Activated CD8-positive, alpha-beta T cell treated with anti-CD3 and anti-CD28 coated beads for 36 hours (primary cell): ENCODE results near the gene PSEN1. TPM values are rescaled to one million over a fixed set of nuclear protein-coding genes. Genes with fewer than 3 reads are reported as not detected.

Experiments used
- ATAC-seq: fragments of 200-7000 bp; cut with Tn5 transposase; one replicate; pipeline ENCODE4 v1.10.0; 2021; ENCODE audit warnings: mild to moderate bottlenecking, moderate library complexity
- CTCF ChIA-PET: fragments of 350-600 bp; sonication (Branson Sonifier 250); formaldehyde crosslinking; loops from one replicate; lab custom pipeline; 2021; ENCODE audit warnings: antibody characterized with exemption; lab: Charles Lee
- POLR2A ChIA-PET: fragments of 350-600 bp; sonication (Branson Sonifier 250); formaldehyde crosslinking; loops from one replicate; lab custom pipeline; 2021; ENCODE audit warnings: antibody characterized with exemption; lab: Charles Lee
- DNase-seq: peaks from one replicate; pipeline ENCODE4 v3.0.0-alpha.2; 2020
- H3K27ac Mint-ChIP-seq: one replicate; pipeline ENCODE4 v1.8.0; 2021; ENCODE audit warnings: mild to moderate bottlenecking, mixed read lengths
- H3K27me3 Mint-ChIP-seq: one replicate; pipeline ENCODE4 v1.8.0; 2021; ENCODE audit warnings: mixed read lengths
- H3K36me3 Mint-ChIP-seq: one replicate; pipeline ENCODE4 v1.8.0; 2021; ENCODE audit warnings: low read depth, mixed read lengths
- H3K4me1 Mint-ChIP-seq: one replicate; pipeline ENCODE4 v1.8.0; 2021; ENCODE audit warnings: low read depth, mixed read lengths
- H3K4me3 Mint-ChIP-seq: one replicate; pipeline ENCODE4 v1.8.0; 2021; ENCODE audit warnings: mild to moderate bottlenecking, moderate library complexity, mixed read lengths
- H3K9me3 Mint-ChIP-seq: one replicate; pipeline ENCODE4 v1.8.0; 2021; ENCODE audit warnings: mixed read lengths
- CTCF ChIP-seq: fragments of 200-600 bp; IDR thresholded peaks from one replicate; pipeline ENCODE4 v1.8.0; 2022; ENCODE audit warnings: antibody characterized with exemption, mild to moderate bottlenecking
- intact Hi-C: fragments of 100-400 bp; cut with micrococcal nuclease; formaldehyde crosslinking; loops from one replicate; pipeline ENCODE4 v1.10.0; 2022
- total RNA-seq, 2 experiments: library from RNA; stranded (reverse); gene quantifications; one replicate each; pipeline ENCODE4 v1.2.3, GENCODE V29; 2021

PSEN1 gene
- total RNA-seq, 2 experiments from 2014 or later, result 23.1 to 23.2 TPM

GRCh38 chr14:73124180-73124894 lies 12.0 kb upstream of the PSEN1 start:
- ChIA-PET CTCF (interaction anchor here (1.2 to 1.4 kb wide), 3 partner anchors 12 to 175 kb away, joined by 3 to 4 read pairs (median 4); partner anchors contain the start of gene PSEN1), POLR2A (interaction anchor here (0.6 to 3.3 kb wide), 4 partner anchors 8 to 223 kb away, joined by 3 to 19 read pairs (median 6); partner anchors contain the start of genes PSEN1 and RBM25)
- intact Hi-C loops, result no loop called here
- Mint-ChIP-seq H3K4me3 (no peak overlapping the region), H3K27ac (no peak overlapping the region), H3K27me3 (no peaks in the 10 kb centered on the region), H3K4me1 (no peaks in the 10 kb centered on the region), H3K9me3 (no peaks in the 10 kb centered on the region), H3K36me3 (peaks cover 33% of the 10 kb centered on the region)
- no peak for ATAC-seq
- no peak for TF ChIP-seq CTCF
- DNase-seq, result no peak

GRCh38 chr14:73125169-73125588 lies 11.1 kb upstream of the PSEN1 start:
- intact Hi-C loops, result no loop called here
- no peak overlapping the region for H3K27ac Mint-ChIP-seq
- no peaks in the 10 kb centered on the region for H3K4me1 Mint-ChIP-seq
- no peak for TF ChIP-seq CTCF
- H3K9me3 Mint-ChIP-seq, result no peaks in the 10 kb centered on the region
- ChIA-PET CTCF (interaction anchor here (1.2 to 1.5 kb wide), 4 partner anchors 11 to 176 kb away, joined by 3 to 5 read pairs (median 4); partner anchors contain the start of gene PSEN1), POLR2A (interaction anchor here (0.6 to 3.3 kb wide), 5 partner anchors 9 to 222 kb away, joined by 3 to 19 read pairs (median 7); partner anchors contain the start of genes PSEN1 and RBM25)
- H3K36me3 Mint-ChIP-seq, result peaks cover 27% of the 10 kb centered on the region
- H3K27me3 Mint-ChIP-seq, result no peaks in the 10 kb centered on the region
- DNase-seq (no peak), ATAC-seq (no peak)
- no peak overlapping the region for H3K4me3 Mint-ChIP-seq

GRCh38 chr14:73125746-73126145 lies 10.6 kb upstream of the PSEN1 start:
- Mint-ChIP-seq H3K27ac (no peak overlapping the region), H3K4me3 (no peak overlapping the region), H3K4me1 (no peaks in the 10 kb centered on the region), H3K27me3 (no peaks in the 10 kb centered on the region), H3K9me3 (no peaks in the 10 kb centered on the region), H3K36me3 (peaks cover 26% of the 10 kb centered on the region)
- CTCF ChIA-PET, result interaction anchor here (1.2 to 1.5 kb wide), 3 partner anchors 11 to 177 kb away, joined by 3 to 5 read pairs (median 4); partner anchors contain the start of gene PSEN1
- no peak for DNase-seq
- no peak for ATAC-seq
- no peak for TF ChIP-seq CTCF
- POLR2A ChIA-PET, result interaction anchor here (1.0 to 3.3 kb wide), 4 partner anchors 10 to 67 kb away, joined by 3 to 19 read pairs (median 8); partner anchors contain the start of genes PSEN1 and RBM25
- intact Hi-C loops, result no loop called here

GRCh38 chr14:73133795-73134194 lies 2.5 kb upstream of the PSEN1 start:
- ChIA-PET POLR2A (interaction anchor here (2.6 kb wide), 1 partner anchor 8 kb away, joined by 19 read pairs; no protein-coding TSS in a partner anchor), CTCF (no interaction called here)
- ATAC-seq, result no peak
- Mint-ChIP-seq H3K4me1 (peaks cover 14% of the 10 kb centered on the region), H3K9me3 (peaks cover 17% of the 10 kb centered on the region), H3K4me3 (no peak overlapping the region), H3K36me3 (peaks cover 21% of the 10 kb centered on the region), H3K27me3 (no peaks in the 10 kb centered on the region), H3K27ac (no peak overlapping the region)
- no peak for DNase-seq
- intact Hi-C loops, result no loop called here
- TF ChIP-seq CTCF, result no peak

GRCh38 chr14:73136085-73136386 lies 271 bp upstream of the PSEN1 start:
- ChIA-PET CTCF (interaction anchor here (0.7 to 1.5 kb wide), 5 partner anchors 10 to 336 kb away, joined by 3 to 4 read pairs (median 4); partner anchors contain the start of gene RBM25), POLR2A (interaction anchor here (0.5 to 2.6 kb wide), 5 partner anchors 10 to 77 kb away, joined by 3 to 19 read pairs (median 11); partner anchors contain the start of gene RBM25)
- no peaks in the 10 kb centered on the region for H3K27me3 Mint-ChIP-seq
- peak overlapping the region; percentile 94 for H3K27ac Mint-ChIP-seq
- peaks cover 25% of the 10 kb centered on the region for H3K36me3 Mint-ChIP-seq
- DNase-seq (no peak), ATAC-seq (no peak)
- no peak for TF ChIP-seq CTCF
- H3K4me3 Mint-ChIP-seq, result peak overlapping the region; percentile 85
- H3K4me1 Mint-ChIP-seq, result peaks cover 21% of the 10 kb centered on the region
- peaks cover 17% of the 10 kb centered on the region for H3K9me3 Mint-ChIP-seq
- intact Hi-C loops, result no loop called here
